GM23248 (cell line): ENCODE measurements around the gene DMAC2.

Source experiments
- EZH2 ChIP-seq: fragments of 200-600 bp; sonication (generic); IDR thresholded peaks from 2 replicates; pipeline ENCODE4 v1.6.1; 2018; ENCODE audit warnings: antibody characterized with exemption, mild to moderate bottlenecking; ENCODE audit not compliant: insufficient read depth, poor library complexity, severe bottlenecking
- EZH2phosphoT487 ChIP-seq: fragments of 200-600 bp; sonication (generic); IDR thresholded peaks from 2 replicates; pipeline ENCODE4 v1.6.1; 2018; ENCODE audit warnings: antibody characterized with exemption, moderate library complexity, mild to moderate bottlenecking, low read depth; ENCODE audit not compliant: insufficient read depth

GRCh38 chr19:41408256-41408655 is 31.5 kb downstream of the DMAC2 start:
- TF ChIP-seq EZH2 (no peak), EZH2phosphoT487 (no peak)
